ENCODE data around the gene CDC14B. TPM values are rescaled to one million over a fixed set of nuclear protein-coding genes. Genes with fewer than 3 reads are reported as not detected.

The CDC14B gene
- total RNA-seq, 6 donors from 2014 or later, result 6.0 to 28.5 (median 12.7) TPM

DNA sequence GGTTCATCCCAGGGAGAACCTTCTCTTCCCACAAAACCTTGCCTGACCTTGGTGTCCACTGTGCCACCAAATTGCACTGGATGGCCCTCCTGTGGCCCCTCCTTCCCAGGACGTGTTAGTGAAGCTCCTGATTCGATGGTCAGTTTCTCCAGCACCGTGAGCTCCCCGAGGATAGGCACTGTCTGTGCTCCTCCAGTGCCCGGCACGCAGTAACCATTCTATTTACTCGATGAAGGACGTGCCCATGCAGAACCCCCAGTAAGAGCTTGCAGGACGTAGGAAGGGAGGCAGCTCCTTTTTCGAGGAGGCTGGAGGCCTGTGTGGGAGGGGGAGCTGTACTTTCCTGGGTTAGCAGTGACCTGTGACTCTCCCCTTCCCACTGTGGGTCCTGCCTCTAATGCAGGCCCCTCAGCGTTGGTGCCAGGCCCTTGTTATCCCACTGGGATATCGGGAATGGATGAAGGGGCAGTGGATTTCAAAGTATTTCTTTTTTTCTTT lies 130.1 kb downstream of the CDC14B start:
- TF ChIP-seq POLR2A (IDR thresholded peaks at IDR 0.05) (no peak), EP300 (IDR thresholded peaks at IDR 0.05) (no peak), POLR2AphosphoS5 (IDR thresholded peaks at IDR 0.05) (no peak)
- TF ChIP-seq, protein P1, sequence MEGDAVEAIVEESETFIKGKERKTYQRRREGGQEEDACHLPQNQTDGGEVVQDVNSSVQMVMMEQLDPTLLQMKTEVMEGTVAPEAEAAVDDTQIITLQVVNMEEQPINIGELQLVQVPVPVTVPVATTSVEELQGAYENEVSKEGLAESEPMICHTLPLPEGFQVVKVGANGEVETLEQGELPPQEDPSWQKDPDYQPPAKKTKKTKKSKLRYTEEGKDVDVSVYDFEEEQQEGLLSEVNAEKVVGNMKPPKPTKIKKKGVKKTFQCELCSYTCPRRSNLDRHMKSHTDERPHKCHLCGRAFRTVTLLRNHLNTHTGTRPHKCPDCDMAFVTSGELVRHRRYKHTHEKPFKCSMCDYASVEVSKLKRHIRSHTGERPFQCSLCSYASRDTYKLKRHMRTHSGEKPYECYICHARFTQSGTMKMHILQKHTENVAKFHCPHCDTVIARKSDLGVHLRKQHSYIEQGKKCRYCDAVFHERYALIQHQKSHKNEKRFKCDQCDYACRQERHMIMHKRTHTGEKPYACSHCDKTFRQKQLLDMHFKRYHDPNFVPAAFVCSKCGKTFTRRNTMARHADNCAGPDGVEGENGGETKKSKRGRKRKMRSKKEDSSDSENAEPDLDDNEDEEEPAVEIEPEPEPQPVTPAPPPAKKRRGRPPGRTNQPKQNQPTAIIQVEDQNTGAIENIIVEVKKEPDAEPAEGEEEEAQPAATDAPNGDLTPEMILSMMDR (IDR thresholded peaks at IDR 0.05), result no peak
- Histone ChIP-seq H3K4me3 (no peak overlapping the region), H3K9me3 (no peaks in the 10 kb centered on the region), H3K27me3 (no peaks in the 10 kb centered on the region), H3K4me1 (peaks cover 4 to 17% (median 14%) of the 10 kb centered on the region in 4 donors), H3K27ac (no peak overlapping the region), H3K36me3 (peaks cover 0 to 54% (median 17%) of the 10 kb centered on the region in 4 donors)
- ATAC-seq (ENCODE audit: low FRiP score in 2 of 2), result no peak
- WGBS, 2 donors, result 94 to 98% methylated on average over 5 to 12 of the region's 12 CpGs
- DNase-seq, result no peak

DNA sequence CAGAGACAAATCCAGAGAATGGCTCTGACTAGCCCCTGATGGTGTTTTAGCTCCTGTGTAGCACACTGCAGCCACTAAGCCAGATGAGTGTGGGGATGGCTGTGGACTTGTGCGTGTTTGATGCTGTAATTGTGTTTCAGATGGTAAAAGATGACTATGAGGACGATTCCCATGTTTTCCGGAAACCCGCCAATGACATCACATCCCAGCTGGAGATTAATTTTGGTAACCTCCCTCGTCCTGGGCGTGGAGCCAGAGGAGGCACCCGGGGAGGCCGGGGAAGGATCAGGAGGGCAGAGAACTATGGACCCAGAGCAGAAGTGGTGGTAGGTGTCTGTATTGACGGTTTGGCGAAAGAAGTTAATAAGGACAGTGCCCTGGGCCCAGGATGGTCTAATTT lies 131.7 kb downstream of the CDC14B start:
- no peak for TF ChIP-seq POLR2AphosphoS5 (IDR thresholded peaks at IDR 0.05)
- TF ChIP-seq, protein P1 (IDR thresholded peaks at IDR 0.05), result no peak
- no peak for TF ChIP-seq EP300 (IDR thresholded peaks at IDR 0.05)
- no peak for TF ChIP-seq POLR2A (IDR thresholded peaks at IDR 0.05)
- peaks cover 4 to 17% (median 14%) of the 10 kb centered on the region in 4 donors for H3K4me1 ChIP-seq
- peak overlapping the region in 1 of 4 donors; percentile 22 for H3K27ac ChIP-seq
- WGBS, 2 donors, result 85 to 89% methylated on average over 10 of the region's 10 CpGs
- no peaks in the 10 kb centered on the region for H3K9me3 ChIP-seq
- H3K36me3 ChIP-seq, result peaks cover 0 to 54% (median 17%) of the 10 kb centered on the region in 4 donors
- no peaks in the 10 kb centered on the region for H3K27me3 ChIP-seq
- H3K4me3 ChIP-seq, result no peak overlapping the region
- ATAC-seq (ENCODE audit: low FRiP score in 2 of 2) (no peak), DNase-seq (no peak)

DNA sequence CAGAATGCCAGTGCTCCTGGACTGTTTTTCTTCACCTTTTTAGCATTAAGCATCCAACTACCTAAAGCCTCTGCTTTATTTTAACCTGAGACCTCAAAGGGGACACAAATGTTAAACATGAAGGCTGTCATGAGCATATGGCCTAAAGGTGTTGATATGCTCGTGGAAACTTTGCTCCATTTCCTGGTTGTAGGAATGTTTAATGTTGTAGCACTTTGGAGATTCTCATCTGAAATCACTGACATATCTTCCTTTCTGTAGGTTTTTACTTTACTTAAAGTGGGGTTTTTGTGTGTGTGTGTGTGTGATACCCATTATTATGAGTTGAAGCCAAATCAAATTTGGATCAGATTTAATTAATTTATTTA lies 132.6 kb downstream of the CDC14B start:
- no peak for TF ChIP-seq POLR2A (IDR thresholded peaks at IDR 0.05)
- TF ChIP-seq POLR2AphosphoS5 (IDR thresholded peaks at IDR 0.05), result no peak
- no peak for TF ChIP-seq EP300 (IDR thresholded peaks at IDR 0.05)
- TF ChIP-seq, protein P1 (IDR thresholded peaks at IDR 0.05), result no peak
- 44 to 70% methylated on average over 1 of the region's 1 CpG for WGBS, 2 donors
- DNase-seq (no peak), ATAC-seq (ENCODE audit: low FRiP score in 2 of 2) (no peak)
- H3K4me1 ChIP-seq, result peaks cover 4 to 17% (median 13%) of the 10 kb centered on the region in 4 donors
- no peak overlapping the region for H3K4me3 ChIP-seq
- peaks cover 0 to 52% (median 17%) of the 10 kb centered on the region in 4 donors for H3K36me3 ChIP-seq
- H3K27ac ChIP-seq, result peak overlapping the region in 2 of 4 donors; percentile 10 to 45
- no peaks in the 10 kb centered on the region for H3K27me3 ChIP-seq
- H3K9me3 ChIP-seq, result no peaks in the 10 kb centered on the region

DNA sequence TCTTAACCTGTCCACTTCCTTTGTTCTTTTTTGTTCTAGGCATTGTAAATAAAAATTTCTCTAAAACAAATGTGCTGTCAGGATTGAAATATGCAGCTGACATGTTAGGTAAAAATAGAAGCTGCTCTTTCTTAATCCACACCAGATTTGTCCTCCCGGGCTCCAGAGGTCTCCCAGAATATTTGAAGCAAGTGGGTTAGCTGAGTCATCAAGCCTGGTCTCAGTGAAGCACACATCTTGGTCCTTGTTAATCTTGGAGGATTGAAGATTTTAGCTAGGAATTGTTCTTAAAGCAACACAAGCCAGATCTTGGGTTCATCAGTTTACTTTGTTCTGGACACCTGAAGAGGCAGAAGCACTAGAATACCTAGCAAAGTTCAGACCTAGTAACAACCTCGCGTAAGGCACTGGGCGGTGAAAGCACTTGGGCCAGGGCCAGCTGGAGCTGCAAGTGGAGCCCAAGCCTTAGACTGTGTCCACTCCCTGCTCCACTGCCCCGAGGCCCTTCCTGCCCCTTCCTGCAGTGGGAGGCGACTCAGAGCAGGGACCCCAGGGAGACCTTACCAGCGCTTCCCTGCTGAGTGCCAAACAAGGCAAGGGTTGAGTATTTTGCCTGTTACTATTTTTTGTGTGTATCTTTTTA lies 133.1 kb downstream of the CDC14B start:
- no peak overlapping the region for H3K4me3 ChIP-seq
- WGBS, 2 donors, result 56 to 63% methylated on average over 3 to 7 of the region's 7 CpGs

More for the DNA sequence above, 133.1 kb downstream of the CDC14B start:
- TF ChIP-seq, protein P1 (IDR thresholded peaks at IDR 0.05), result no peak
- TF ChIP-seq POLR2A (IDR thresholded peaks at IDR 0.05) (no peak), POLR2AphosphoS5 (IDR thresholded peaks at IDR 0.05) (no peak), EP300 (IDR thresholded peaks at IDR 0.05) (no peak)
- Histone ChIP-seq H3K36me3 (peaks cover 0 to 52% (median 17%) of the 10 kb centered on the region in 4 donors), H3K9me3 (no peaks in the 10 kb centered on the region), H3K27me3 (no peaks in the 10 kb centered on the region), H3K4me1 (peaks cover 0 to 12% (median 8%) of the 10 kb centered on the region in 4 donors), H3K27ac (peak overlapping the region in 3 of 4 donors; percentile 10 to 45 (median 23))
- ATAC-seq (ENCODE audit: low FRiP score in 2 of 2) (peak in 1 of 2 donors; percentile 85), DNase-seq (peak in 1 of 2 donors; percentile 70)

Data from upper lobe of left lung (tissue), 6 donors.